Measurements from ENCODE around the gene TARS3.

DNA sequence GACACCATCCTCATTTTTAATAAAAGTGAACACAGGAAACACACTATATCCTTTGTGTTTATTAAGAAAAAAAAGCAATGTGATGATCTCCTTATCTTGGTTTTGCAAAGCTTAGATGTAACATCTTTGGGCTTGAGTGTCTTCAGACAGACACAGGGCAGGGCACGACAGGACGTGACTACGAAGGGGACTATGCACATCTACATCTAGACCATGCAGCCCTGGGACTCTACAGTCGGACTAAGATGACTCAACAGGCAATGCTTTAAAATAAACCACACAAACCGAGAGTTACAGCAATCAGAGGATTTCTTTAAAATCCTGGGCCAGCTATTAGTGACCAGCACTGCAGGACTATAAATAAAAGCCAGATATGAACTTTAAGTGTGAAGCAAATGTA lies 49.3 kb downstream of the TARS3 start:
- TF ChIP-seq EZH2 (IDR thresholded peaks at IDR 0.05) (no peak), EZH2phosphoT487 (IDR thresholded peaks at IDR 0.05) (no peak)
- TF ChIP-seq, protein P1, sequence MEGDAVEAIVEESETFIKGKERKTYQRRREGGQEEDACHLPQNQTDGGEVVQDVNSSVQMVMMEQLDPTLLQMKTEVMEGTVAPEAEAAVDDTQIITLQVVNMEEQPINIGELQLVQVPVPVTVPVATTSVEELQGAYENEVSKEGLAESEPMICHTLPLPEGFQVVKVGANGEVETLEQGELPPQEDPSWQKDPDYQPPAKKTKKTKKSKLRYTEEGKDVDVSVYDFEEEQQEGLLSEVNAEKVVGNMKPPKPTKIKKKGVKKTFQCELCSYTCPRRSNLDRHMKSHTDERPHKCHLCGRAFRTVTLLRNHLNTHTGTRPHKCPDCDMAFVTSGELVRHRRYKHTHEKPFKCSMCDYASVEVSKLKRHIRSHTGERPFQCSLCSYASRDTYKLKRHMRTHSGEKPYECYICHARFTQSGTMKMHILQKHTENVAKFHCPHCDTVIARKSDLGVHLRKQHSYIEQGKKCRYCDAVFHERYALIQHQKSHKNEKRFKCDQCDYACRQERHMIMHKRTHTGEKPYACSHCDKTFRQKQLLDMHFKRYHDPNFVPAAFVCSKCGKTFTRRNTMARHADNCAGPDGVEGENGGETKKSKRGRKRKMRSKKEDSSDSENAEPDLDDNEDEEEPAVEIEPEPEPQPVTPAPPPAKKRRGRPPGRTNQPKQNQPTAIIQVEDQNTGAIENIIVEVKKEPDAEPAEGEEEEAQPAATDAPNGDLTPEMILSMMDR (IDR thresholded peaks at IDR 0.05) = no peak
